Left kidney (tissue), 2 donors: ENCODE data around the gene ITPK1. TPM values are rescaled to one million over a fixed set of nuclear protein-coding genes. Genes with fewer than 3 reads are reported as not detected.
A peak's percentile ranks its signal among the peaks of the same experiment; 100 is the strongest.

ENCODE experiments used
- DNase-seq: peaks from one replicate; pipeline ENCODE4 v3.0.0-alpha.2; 2013
- polyA plus RNA-seq: library from polyadenylated mRNA; unstranded; fragments of 120-200 nt; gene quantifications from one replicate; pipeline ENCODE4 v1.2.1, GENCODE V29; 2013; ENCODE audit not compliant: insufficient read length

Gene ITPK1
- polyA plus RNA-seq, 1 donor, result 27.1 TPM

DNA sequence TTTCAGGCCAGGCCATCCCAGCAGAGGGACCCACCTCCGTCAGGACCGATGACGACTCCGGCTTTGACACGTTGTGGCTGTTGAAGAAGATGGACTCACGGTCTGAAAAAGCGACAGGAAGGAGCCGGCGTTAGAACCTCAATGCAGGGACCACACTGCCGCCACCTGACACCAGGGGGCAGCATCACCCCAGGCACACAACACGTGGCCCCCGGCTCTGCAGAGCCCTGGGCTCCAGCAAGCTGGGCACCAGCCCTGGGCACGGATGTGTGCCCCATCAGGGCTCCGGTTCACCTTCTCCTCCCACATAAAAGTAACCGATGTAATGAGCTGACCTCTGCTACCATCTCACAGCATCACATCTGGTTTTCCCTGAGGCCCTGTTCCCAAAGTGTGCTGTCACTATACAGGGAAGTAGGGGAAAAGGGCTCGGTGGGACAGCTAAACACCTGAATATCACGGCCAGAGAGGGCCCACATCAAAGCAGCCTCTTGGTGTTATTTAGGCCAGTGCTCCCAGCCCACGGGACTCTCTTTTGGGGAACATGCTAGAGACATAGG lies 163.7 kb downstream of the ITPK1 start:
- peak; percentile 40 for DNase-seq

DNA sequence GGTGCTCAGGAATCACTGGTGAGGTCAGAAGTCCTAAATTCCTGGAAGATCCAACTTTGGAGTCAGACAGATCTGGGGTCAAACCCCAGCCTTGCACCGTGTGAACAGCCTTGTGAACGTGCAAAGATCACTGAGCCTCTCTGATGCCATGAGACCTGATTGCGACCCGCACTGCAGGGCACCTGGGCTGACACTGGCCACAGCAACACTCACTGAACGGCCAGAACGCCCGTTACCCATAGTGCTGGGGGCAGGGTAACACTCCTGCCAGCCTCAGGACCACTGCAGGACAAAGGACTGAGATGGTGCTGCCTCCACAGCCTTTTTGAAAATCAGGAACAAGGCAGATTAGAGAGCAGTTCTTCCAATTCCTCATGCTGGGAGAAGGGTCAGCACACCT lies 164.5 kb downstream of the ITPK1 start:
- no peak for DNase-seq

DNA sequence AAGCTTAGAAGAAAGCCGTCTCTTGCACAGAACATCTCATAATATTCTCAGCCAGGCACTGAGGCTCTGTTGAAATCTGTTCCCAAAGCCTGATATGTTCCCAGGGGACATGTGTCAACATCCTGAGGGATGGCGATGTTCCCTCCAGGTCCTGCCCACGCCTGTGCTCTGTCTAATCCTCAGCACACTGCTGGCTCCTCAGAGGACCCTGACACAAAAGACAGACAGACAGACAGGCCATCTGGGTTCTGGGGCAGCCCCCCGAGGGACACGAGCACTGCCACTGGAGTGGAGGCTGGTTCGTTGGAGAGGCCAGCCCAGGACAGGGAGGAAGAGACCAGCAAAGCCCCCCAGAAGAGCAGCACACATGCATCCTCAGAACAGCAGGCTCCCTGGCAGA lies 165.0 kb downstream of the ITPK1 start:
- DNase-seq, result no peak

DNA sequence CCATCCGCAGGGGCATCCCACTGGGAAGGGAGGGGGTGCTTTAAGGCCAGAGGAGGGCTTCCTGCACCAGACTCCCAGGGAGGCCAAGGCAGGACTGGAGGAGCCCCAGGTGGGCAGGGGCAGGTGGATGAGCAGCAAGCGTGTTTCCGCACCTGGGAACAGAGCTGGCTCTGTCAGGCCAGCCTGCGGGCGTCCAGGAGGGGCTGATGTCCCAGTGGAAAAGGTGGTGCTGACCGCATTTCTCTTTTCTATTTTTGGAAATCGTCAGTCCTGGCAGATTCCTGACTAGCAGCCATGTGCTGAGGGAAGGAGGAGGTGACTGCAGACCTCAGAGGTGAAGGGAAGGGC lies 165.6 kb downstream of the ITPK1 start:
- no peak for DNase-seq

DNA sequence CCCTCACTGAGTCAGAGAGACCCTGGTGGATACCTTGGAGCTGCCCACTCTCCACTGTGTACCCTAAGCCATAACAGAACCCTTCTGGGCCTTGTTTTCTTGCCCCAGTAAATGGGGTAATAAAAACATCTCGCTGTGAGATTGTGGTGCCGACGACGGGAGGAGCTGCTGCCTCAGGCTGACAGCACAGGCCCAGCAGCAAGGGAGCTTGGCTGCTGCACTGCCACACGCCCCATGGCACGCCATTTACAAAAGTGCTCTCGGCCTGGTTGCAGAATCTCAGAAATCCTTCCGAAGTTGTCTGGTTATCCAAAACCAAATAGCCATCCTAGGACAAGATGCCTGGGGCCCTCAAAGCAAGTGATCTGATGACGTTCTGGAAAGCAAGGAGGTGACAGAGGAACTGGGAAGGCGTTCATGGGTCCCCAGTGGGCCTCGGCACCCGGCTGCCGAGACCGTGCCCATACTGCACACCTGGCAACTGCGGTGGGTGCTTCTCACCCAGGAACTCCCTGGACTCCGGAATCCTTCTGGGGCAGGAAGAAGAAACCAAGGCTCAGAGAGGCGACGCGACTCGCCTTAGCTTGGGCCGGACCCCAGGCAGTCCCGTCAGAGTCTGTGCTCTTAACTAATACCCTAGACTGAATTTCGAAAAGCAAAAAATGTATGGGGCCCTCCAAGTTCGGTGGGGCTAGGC lies 166.1 kb downstream of the ITPK1 start:
- no peak for DNase-seq

DNA sequence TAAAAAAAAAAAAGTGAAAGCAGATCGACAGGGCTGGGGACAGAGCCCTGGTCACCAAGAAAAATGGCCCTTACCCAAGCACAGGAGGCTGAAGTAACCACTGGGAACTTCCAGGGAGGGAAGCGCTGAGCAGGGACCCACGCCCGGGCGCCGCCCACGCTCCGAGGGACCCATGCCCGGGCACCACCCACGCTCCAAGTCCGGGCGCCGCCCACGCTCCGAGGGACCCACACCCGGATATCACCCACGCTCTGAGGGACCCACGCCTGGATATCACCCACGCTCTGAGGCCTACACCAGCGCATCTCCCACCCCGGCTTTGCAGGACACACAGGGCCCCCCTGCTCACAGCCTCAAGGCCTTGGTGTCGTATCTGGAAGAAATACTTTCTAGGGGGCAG lies 167.1 kb downstream of the ITPK1 start:
- no peak for DNase-seq

DNA sequence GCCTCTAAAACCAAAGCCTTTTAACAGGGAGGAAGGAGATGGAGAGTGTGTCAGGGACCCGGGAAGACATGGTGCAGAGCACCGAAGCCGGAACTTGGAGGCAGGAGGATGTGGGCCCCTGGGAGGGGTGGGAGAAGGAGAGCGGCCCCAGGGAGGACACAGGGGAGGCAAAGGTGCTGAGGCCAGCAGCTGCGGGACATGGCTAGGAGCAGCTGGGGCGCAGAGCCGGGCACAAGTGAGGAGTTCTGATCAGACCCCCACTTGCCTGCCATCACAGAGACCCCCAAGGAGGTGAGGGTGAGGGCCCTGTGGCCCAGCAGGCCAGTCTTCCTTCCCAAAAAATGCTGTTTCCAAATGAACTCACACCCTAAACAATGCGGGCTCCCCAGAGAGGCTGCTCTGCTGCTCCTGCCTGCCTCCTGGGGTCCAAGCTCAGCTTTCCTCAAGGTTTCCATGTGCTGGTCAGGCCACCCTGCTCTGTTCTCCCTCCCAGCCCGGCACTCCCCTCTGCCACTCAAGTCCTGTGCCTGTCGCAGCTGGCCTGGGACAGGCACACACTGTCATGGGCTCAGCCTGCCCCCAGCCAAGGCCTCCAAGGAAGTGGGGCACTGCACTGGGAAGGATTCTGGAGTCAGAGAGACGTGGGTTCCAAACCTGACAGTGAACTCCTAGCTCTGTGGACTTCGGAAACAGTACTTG lies 168.7 kb downstream of the ITPK1 start:
- DNase-seq, result no peak

DNA sequence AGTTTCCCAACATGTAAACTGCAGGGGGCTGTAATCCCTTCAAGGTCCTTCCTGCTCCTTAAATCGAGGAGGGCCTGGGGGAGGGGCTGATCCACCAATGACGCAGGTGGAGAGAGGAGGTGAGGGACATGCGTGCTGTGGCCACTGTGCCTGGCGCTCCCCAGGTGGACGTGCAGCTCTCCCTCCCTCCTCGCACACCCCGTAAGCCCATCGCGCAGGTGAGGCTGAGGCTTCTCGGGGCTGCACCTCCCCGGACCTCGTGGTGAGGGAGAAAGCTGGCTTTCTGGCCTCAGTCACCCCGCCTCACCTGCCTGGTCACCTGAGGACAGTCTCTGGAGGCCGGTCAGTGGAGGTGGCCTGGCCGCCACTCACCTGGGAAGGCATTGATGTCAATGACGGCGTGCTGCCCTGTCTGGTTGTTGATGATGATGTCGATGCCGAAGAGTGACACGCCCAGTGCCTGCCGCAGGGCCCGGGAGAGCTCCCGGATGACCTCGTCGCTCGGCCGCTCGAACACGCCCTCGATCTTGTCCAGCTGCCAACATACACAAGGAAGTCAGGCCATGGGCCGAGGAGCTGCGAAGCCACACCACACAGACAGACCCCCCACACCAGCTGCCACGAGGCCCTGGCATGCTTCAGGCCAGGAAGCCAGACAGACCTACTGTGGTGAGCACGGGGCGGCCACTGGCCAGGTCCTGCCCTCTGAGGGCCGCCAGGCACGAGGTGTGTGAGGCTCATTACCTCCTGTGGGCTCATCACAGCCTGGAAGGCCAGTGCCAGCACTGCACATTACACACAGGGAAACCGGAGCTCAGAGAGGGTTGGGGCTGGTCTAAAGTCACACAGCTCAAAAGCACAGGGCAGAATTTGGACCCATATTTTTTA lies 169.5 kb downstream of the ITPK1 start:
- no peak for DNase-seq

DNA sequence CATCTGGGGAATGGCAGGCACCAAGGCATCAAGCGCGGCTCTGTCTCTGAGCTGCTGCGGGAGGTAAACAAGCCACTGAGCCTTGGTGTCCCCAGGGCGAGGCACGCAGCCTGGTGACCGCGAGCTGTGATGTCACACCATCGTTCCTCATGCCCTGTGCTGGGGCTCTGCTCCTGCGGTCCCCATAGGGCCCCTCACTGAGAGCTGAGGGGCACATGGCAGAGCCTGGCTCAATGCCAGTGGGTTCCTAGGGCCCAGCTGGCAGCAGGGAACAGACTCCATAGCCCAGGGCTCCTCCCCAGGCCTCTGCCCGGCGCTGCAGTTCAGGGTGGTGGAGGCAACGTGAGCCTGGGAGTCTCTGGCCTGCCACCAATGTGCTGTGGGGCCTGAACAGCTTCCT lies 170.2 kb downstream of the ITPK1 start:
- no peak for DNase-seq

DNA sequence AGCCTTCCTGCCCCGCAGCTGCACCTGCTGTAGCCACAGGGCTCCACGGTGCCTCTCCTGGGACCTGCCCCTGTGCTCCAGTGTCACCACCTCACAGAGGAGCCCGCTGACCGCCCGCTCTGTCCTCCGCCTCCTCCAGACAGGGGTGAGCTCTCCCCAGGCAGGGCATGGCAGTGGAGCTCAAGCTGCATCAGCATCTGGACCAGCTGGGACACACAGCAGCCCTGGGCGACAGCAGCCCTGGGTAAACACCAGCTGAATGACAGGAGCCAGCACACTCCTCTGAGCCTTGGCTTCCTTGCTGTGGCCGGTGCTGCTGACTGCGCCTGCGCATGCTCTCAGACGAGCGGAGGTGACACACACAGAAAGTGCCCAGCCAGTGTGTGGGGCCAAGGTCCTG lies 170.7 kb downstream of the ITPK1 start:
- DNase-seq, result no peak

DNA sequence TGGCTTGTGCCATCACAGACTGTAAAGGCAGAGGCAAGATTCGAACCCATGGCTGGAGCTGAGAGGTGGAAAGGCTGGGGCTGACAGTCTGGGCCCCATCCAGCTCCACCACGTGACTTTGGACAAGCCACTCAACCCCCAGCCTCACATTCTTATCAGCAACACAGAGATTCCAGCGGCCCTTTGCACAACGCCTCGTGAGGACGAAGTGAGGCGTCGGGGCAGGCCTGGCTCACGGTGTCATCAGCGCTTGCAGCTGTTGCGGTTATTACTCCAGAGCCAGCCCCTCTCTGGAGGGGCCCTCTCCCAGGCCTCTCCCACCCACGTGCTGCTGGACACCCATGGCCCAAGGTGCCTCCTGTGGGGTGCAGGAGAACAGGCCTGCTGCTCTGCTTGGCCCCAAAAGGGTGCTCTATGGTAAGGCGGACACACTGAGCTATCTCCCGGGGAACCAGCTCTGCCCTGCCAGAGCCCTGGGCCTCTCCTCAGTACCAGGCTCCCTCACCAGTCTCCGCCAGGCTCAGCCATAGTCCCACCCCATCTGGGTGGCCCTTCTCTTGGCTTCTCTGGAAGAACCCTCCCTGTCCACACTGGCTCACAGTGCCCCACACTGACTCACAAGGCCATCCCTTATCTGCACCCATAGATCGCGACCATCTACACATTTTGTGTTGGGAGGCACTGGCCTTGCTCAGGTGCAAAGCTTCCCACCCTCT lies 171.7 kb downstream of the ITPK1 start:
- no peak for DNase-seq

DNA sequence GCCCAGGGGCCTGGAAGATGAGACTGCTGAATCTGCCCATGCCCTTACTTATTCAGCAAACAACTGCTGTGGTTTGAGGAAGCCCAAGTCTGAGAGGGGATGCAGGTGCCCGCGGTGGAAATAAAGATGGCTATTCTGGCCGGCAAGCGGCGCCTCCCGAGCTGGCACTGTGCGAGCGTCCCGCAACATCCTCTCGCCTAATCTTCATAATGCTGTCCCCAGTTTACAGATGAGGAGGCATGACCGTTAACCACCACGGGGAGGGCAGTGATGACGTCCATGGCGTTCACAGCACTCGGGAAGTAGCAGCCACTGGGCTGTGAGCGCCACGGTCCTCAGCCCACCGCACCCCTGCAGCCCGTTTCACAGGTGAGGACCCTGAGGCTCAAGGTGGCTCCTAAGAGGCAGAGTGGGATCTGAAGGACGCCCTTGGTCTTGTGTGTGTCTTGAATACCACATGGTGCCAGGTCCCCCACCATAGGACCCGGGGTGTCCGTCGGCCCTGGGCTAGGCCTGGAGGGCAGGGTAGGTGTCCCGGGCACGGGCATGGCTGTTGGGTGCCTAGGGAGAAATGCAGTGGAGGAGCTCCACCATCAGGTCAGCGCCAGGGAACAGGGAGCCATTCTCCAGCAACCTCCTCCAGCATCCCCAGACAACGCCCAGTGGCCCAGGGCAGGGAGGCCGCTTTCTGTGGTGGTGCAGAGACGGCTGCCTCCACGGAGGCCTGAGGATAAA lies 172.6 kb downstream of the ITPK1 start:
- no peak for DNase-seq

DNA sequence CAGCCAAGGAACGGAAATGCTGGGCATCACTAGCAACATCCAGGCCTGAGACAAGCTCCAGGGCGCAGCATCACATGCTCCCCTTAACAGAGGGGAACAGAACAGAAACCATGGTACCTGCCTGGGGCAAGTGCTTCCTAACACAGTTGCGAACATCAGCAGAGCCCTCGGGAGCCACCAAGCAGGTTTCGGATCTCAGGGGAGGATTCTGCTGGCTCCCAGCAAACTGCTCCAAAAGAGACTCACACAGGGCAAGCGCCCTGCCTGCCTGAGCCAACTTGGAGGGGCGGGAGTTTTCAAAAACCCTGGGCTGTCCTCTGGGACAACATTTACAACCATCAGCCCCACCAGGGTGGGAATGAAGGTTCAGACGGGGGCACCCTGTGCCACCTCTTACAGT lies 173.1 kb downstream of the ITPK1 start:
- DNase-seq, result no peak

DNA sequence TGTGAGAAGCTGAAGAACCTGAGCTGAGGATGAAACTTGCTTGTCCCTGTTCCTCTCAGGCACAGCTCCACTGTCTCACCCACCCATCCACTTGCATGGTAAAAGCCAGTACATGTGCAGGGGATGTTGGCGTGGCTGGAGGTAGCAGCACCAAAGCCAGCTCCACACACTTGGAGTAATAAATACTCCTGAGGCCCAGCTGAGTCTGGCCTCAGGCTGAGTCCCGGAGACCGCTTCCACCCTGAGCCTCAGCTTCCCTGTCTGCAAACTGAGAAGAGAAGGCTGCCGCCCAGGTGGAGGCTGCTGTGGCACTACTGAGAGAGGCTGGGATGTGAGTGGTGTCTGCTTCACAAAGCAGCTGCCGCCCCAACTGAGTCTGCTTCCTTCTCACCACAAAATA lies 173.6 kb downstream of the ITPK1 start:
- no peak for DNase-seq

DNA sequence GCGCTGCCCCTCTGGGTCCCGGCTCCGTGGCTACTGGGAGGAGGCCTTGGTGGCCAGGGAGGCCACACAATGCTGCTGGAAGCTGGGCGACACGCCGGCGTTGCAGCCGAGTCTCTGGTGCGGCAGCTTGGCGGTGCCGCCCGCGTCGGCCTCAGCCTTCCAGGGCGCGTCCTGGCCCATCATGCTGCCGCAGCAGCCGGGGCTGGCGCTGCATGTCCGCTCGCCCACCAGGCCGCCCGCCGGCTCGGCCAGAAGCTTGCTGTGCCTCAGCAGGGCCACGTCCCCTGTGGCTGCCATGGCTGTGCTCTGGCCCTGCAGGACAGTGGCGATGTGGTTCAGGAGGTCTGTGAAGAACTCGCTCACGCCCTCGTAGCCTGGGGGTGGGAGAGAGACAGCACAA lies 174.2 kb downstream of the ITPK1 start:
- no peak for DNase-seq

DNA sequence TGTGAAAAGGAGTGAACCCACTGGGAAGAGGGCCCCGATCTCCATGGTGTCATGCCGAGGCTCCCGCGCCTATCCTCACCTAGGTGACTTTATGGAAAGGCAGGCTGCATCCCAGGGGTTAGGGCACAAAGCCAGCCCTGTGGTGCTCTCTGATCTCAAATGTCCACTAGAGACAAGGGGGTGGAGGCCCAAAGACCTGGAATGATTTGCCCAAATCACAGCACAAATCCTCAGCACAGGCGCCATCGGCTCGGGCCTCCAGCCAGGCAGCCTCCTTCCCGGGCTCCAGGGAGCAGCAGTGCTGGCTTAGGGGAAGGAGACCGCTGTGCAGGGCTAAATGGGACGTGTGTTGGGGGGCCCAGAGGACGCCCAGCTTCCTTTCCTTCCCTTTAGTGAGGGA lies 175.2 kb downstream of the ITPK1 start:
- no peak for DNase-seq

DNA sequence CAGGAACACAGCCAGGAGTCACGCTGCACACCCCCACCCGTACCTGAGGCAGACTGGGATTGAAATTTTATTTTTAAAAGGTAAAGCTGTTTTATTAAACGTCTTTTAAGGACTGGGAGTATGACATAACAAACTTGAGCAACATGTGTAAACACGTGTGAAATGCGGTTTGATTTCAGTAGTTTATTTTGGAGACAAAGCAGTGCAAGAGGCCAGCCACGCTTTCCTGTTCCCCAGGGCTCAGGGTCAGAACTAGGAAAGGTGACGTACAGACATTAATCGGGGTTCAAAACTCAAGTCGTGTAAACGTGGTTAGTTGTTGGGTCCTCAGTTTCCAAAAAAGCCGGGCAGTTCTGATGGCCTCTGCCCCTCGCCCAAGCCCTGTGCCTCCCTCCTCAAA lies 176.0 kb downstream of the ITPK1 start:
- no peak for DNase-seq

DNA sequence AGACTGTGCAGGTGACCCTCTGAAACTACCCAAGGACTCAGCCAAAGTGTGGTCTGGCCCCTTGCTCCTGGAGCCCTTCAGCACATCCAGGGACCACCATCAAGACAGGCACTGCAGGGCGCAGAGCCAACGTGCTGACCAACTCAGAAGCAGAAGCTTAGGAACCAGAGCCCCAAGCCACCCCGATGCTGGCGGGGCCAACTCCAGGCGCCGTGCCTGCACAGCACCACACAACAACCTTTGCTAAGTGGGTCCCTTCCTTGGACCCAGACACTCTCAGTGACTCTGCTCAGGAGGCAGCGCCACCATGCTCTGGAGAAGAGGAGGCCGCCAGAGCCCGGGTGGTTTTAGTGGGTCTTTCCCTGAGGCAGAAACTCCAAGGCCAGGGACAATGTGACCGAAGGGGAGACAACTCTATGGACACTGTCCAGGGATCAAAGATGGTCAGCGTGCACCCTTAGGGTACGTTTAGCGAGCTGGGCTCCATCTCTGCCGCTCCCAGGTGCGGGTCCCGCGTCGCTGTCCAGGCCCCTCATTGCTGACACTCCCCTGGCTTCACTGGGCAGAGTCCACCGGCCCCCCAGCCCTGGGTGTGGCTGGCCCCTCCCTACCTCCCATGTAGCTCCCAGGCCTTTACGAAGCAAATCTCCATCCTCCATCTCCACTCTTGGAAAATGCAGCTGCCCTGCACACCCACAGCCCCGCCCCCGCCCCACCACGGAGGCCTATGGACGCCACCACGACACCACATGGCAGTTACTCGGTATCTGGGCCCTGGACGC lies 176.6 kb downstream of the ITPK1 start:
- DNase-seq, result no peak

DNA sequence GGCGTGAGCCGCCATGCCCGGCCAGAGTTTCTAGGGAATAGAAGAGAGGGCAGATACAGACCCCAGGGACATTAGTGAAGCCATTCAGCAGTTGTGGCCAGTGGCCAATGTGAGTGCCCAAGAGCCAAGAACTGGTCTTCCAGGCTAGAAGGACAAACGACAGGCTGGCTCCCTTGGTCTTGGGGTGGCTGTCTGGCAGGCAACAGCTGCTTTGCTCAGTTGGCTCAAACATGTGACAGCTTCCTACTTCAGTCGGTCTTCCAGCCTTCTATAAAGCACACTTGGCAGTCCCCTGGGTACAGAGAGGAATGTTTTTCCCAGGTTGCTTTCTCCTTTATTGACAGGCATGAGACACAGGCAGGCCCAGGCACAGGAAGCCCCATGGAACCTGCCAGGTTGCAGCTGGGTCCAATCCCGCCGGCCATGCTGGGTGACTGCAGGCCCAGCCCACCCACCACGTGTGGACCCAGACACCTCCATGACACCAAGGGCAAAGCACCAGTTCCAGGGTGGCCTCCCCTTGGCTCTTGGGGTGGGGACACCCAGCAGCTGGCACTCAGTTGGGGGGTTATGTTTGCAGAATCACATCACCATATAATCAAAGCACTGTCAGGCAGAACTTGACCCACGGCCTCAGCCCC lies 177.4 kb downstream of the ITPK1 start:
- no peak for DNase-seq
